Fibroblast of skin of right quadriceps (primary cell): ENCODE results near the gene CD68.
A peak's percentile ranks its signal among the peaks of the same experiment; 100 is the strongest.

Source experiments
- DNase-seq: peaks from one replicate; pipeline ENCODE4 v3.0.0-alpha.2; 2013

CD68 gene, protein sequence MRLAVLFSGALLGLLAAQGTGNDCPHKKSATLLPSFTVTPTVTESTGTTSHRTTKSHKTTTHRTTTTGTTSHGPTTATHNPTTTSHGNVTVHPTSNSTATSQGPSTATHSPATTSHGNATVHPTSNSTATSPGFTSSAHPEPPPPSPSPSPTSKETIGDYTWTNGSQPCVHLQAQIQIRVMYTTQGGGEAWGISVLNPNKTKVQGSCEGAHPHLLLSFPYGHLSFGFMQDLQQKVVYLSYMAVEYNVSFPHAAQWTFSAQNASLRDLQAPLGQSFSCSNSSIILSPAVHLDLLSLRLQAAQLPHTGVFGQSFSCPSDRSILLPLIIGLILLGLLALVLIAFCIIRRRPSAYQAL

GRCh38 chr17:7579001-7579833, at the start of gene CD68:
TSS of gene CD68 (plus strand) at chr17:7579638. CDS start at chr17:7579678, 40 bp downstream.
- peak; percentile 91 for DNase-seq

- no peak for DNase-seq
These were observed 49.2 kb upstream of the CD68 start for GRCh38 chr17:7530023-7530900.

DNA sequence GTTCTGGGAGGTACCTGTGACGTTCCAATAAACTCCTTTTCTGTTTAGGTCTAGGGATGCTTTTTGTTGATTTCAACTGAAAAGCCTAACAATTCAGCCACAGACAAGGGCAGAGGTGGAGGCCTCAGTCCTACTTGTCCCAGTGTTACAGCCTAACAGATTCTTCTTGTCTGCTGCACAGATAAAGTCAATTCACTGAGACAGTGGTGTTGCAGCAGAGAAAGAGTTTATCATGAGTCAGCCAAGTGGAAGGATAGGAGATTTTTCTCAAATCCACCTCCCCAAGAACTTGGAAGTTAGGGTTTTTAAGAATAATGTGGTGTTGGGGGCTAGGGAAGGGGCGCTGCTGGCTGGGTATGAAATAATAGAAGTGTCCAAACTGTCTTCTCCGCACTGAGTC, 41.4 kb upstream of the CD68 start:
- DNase-seq, result no peak

GRCh38 chr17:7538891-7539545, 40.4 kb upstream of the CD68 start:
- DNase-seq, result no peak

DNA sequence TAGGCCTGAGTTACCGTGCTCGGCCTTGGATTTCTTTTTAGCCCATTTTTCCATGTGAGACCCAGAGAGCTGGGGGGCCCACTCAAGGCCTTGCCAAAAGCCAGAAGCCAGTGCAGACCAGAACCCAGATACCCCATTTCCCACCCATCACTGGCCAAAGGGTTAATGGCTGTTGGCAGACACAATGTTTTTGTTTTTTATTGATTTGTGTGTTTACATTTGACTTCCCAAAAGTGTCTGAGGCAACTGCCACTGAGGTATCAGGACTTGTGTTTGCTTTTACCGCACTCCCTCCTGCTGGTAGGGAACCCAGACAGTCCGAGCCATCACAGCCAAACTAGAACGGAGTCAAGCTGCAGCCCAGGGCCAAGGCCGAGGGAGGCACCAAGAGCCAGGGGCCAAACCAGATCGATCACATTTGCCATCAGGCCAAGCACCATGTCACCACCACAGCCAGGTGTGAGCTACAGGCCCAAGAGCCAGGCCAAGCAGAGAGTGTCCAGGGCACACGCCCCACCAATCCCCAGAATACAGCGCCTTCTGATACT, 38.3 kb upstream of the CD68 start:
- no peak for DNase-seq

GRCh38 chr17:7544911-7545310, 34.5 kb upstream of the CD68 start:
- no peak for DNase-seq

DNA sequence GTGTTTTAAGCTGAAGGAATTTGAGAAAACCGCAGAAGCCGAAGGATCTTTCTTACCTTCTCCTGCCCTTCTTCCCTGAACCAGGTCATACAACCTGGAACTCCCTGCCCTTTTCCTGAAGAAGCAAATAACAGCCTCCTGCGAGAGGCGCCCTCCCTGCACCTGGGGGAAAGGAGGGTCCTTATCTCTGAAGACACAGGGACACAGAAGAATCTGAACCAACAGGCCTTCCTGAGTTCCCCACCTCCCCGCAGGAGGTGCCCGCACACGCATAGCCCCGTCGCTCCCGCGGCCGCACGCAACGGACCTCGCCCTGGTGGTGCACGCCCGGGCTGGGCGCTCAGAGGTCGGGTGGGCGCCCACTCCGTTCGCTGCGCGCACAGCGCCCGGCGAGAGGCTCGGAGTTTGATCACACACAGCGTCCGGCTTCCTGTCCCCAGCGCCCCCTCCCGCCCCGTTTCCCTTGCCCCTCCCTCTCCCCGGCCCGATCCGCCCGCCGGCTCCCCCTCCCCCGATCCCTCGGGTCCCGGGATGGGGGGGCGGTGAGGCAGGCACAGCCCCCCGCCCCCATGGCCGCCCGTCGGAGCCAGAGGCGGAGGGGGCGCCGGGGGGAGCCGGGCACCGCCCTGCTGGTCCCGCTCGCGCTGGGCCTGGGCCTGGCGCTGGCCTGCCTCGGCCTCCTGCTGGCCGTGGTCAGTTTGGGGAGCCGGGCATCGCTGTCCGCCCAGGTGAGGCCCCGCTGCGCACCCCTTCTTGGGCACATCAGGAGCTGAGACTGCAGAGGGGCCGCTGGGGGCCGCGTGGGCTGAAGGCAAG, 30.6 kb upstream of the CD68 start, which contains the start of gene TNFSF12:
Gene TNFSF12, plus strand, starts transcription at position 474 of the 816 bp plus-strand sequence. Its CDS starts 96 bp downstream, at position 570.
- peak; percentile 39 for DNase-seq

DNA sequence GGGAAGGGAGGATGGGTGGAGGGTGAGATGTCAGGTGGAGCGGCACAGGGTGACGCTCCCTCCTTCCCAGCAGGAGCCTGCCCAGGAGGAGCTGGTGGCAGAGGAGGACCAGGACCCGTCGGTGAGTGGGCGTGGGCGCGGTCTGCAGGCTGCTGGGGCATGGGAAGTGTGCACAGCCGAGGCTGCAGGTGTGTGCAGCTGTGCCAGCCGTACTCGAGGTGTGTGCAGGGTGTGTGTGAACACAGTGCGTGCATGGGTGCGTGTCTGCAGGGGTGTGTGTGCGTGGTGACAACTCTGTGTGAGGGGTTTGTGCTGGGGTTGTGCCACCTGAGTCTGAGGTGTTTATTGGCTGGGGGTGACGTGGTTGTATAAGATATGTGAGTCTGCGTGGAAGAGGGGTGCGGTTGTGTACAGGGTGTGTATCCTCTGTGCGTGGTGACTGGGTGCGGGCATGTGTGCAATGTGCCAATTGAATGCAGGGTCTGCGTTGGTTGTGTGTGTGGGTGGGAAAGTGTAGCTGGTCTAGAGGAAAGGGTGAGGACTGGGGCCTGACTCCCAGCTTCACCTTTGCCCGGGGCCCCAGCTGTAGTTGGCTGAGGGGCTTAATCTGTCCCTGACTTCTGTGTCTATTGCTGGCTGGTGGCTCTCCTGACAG, 29.9 kb upstream of the CD68 start:
- no peak for DNase-seq

GRCh38 chr17:7550344-7550743, 29.1 kb upstream of the CD68 start:
- no peak for DNase-seq

GRCh38 chr17:7551396-7551795, 28.0 kb upstream of the CD68 start:
- DNase-seq, result no peak

- no peak for DNase-seq
These were observed 26.8 kb upstream of the CD68 start for GRCh38 chr17:7552621-7553051.

DNA sequence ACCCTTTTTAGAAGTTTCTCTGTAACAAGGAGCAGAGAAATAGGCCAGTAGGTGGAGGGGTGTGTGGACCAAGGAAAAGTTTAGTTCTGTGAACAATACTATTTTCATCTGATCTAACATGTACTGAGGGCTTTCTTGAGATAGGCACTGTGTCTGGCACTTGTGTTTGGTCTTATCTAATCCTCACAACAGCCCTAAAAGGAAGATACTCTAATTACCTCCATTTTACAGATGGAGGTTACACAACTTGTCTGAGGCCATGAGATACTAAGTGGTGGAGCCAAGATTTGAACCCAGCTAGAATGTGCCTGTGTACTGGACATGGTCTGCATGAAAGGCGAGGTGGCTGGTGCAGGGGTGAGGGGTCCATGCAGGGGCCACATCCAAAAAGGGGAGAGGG, 26.1 kb upstream of the CD68 start:
- DNase-seq, result no peak

DNA sequence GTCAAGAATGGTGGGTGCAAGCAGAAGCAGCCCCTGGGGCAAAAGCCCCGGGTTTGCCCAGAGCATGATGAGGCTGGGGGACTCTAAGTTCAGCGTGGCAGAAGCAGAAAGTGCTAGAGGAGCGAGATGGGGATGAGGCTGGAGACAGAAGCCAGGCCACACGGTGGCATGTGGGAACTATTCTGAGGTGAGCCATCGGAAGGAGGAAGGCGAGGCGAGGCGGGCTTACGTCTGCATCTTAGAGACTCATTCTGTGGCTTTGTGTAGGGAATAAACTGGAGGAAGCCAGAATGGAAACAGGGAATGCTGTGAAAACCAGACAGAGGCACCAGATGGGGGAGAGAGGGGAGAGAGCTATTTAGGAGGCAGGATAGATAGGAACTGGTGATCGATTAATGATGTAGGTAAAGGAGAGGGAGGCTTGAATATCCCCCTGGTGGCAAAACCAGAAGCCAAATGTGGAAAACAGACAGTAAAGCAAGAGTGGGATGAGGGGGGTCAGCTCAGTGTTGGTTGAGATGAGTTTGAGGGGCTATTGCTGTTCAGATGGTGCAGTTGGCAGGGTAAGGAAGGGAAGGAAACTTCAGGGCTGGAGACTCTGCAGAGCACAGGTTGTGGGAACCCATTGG, 24.0 kb upstream of the CD68 start:
- no peak for DNase-seq

- no peak for DNase-seq
These were observed 22.8 kb upstream of the CD68 start for GRCh38 chr17:7556627-7557026.

DNA sequence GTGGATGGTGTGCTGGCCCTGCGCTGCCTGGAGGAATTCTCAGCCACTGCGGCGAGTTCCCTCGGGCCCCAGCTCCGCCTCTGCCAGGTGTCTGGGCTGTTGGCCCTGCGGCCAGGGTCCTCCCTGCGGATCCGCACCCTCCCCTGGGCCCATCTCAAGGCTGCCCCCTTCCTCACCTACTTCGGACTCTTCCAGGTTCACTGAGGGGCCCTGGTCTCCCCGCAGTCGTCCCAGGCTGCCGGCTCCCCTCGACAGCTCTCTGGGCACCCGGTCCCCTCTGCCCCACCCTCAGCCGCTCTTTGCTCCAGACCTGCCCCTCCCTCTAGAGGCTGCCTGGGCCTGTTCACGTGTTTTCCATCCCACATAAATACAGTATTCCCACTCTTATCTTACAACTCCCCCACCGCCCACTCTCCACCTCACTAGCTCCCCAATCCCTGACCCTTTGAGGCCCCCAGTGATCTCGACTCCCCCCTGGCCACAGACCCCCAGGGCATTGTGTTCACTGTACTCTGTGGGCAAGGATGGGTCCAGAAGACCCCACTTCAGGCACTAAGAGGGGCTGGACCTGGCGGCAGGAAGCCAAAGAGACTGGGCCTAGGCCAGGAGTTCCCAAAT, 22.2 kb upstream of the CD68 start:
- DNase-seq, result no peak

DNA sequence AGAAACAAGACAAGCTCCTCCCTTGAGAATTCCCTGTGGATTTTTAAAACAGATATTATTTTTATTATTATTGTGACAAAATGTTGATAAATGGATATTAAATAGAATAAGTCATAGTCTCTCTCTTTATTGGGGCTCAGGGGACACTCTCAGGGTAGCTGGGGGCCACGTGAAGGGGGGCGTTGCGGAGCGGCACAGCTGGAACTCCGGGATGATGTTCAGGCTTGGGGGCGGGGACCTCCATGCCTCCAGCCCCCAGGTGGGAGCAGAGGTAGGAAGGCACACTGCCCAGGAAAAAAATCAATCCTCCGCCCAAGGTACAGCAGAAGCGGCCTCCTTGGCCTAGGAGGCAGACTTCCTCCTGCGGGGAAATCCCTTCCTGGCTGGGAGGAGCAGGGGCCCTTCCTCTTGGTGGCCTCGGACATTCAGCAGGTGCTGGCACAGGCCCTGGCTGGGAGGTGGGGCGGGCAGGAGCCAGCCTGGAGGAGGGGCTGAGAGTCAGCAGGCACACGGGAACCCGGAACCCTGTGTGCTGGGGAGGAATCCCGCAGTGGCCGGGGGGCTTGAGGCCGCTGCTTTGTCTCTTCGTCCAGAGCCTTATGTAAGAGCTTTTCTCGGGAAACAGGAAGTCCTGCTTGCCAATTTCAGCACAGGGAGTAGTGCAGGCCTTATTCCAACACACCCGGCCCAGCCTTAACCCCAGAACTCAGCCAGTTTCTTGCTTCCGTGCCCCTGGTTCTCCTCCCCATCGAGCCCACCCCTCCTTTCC, 21.5 kb upstream of the CD68 start:
- peak; percentile 28 for DNase-seq

DNA sequence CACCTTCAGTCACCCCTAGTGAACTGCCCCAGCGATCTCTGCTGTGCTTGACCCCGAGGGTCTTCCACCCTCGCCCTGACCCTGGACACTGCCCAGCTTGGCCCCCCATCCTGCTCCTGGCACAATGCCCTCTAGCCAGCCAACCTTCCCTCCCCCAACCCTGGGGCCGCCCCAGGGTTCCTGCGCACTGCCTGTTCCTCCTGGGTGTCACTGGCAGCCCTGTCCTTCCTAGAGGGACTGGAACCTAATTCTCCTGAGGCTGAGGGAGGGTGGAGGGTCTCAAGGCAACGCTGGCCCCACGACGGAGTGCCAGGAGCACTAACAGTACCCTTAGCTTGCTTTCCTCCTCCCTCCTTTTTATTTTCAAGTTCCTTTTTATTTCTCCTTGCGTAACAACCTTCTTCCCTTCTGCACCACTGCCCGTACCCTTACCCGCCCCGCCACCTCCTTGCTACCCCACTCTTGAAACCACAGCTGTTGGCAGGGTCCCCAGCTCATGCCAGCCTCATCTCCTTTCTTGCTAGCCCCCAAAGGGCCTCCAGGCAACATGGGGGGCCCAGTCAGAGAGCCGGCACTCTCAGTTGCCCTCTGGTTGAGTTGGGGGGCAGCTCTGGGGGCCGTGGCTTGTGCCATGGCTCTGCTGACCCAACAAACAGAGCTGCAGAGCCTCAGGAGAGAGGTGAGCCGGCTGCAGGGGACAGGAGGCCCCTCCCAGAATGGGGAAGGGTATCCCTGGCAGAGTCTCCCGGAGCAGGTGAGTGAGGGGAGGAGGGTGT, 20.7 kb upstream of the CD68 start, which contains the start of gene TNFSF13:
Gene TNFSF13, plus strand, starts transcription at position 207 of the 776 bp plus-strand sequence. Its CDS starts 290 bp downstream, at position 497.
- DNase-seq, result no peak
